G401.6 (cell line): Measurements from ENCODE around the gene TMEM43.

ENCODE experiments used
- FAIRE-seq: peaks from 2 replicates; lab custom pipeline; 2012; peaks lifted over from hg19 to GRCh38; lab: Jason Lieb, UNC

TMEM43 gene

GRCh38 chr3:14151471-14152083 is 26.7 kb downstream of the TMEM43 start:
- FAIRE-seq: no peak

DNA sequence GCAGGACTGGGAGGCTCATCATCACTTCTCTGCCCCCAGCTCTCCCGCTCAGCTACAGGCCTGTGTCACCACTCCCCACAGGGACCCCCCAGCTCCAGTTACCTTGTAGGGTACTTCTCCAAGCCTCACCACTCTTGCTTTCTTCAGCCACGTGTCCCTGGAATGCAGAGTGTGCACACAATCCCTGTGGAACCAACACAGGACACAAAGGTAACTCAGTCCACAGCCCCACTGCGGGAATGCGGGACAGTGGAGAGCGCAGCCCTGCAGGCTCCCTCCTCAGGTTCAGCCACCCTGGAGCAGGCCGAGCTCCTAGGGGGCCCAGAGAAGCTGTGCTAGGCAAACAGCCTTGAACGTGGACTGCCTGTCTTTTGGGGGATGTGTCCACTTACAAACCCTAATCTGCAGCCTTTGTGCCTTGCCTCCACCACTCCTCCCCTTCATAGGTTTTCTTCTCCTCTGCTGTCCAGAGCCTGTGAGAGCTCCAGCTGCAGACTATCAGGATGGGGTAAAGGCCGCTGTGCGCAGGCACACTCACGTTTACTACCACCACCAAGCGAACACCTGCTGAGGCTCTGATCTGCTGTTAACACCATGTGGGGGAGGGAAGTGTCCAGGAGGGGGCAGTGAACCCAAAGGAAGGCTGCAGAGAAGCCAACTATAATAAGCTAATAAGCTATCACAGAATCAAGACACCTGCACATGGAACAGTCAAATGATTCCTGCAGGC is 27.5 kb downstream of the TMEM43 start:
- no peak for FAIRE-seq

DNA sequence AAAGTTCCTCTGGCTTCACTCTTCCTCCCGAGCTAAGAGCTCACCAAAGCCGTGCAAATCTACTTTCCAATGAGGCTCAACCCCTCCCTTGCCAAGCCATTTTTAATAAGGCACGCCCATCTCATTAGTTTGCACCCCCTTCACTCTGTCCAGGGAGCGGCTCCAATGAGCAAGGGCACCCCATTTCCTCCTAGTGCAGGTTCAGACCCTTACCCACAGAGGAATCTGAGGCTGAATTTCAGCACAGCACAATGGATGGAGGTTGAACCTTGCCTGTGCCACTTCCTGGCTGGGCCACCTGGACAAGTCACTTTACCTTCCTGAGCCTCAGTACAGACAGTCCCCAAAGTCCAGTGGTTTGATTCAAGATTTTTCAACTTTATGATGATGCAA is 28.1 kb downstream of the TMEM43 start:
- no peak for FAIRE-seq

DNA sequence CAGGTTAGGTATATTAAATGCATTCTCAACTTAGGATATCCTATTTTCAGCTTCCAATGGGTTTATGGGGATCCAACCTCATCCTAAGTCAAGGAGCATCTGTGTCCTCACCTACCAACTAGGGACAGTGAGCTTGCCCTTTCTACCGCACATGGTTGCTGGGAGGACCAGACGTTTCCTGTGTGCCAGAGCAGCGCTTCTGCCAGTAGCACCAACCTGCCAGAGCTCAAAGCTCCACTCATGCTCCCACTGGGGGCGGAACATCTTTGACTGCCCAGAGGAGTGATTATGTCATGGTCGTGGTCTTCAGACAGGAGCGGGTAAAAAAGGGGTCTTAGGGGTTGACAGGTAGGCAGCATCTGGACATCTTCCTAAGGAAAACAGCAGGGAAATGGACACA is 28.8 kb downstream of the TMEM43 start:
- FAIRE-seq: no peak

DNA sequence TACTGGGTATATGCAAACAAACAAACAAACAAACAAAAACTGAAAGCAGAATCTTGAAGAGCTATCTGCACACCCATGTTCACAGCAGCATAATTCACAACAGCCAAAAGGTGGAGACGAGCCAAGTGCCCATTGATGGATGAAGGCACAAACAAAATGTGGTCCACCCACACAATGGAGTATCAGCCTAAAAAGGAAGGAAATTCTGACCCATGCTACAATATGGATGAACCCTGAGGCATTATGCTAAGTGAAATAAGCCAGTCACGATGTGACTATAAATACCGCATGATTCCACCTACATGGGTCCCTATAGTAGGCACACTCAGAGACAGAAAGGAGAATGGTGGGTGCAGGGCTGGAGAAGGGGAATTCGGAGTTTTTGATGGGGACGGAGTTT is 29.4 kb downstream of the TMEM43 start:
- no peak for FAIRE-seq

- FAIRE-seq: no peak
Observed at GRCh38 chr3:14154895-14155440, 30.1 kb downstream of the TMEM43 start.

DNA sequence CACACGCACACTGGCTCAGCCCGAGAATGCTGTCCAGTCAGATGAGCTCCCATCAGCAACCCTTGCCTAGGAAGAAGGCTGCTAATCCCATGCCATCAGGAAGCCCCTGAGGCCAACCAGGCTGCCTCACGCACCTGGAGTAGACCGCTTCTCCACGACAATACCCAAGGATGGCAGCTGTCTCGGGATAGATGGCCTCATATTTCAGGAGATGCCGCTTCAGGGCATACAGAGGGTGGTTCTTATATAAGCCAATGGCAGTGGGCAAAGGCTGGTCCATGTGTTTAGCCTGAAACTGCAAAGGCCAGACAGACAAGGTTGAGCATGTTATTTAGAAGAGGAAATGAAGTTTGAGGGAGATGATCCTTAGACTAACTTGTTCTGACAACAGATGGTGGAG is 31.3 kb downstream of the TMEM43 start:
- FAIRE-seq: no peak

- no peak for FAIRE-seq
Observed at GRCh38 chr3:14156843-14157561, 32.1 kb downstream of the TMEM43 start.

- no peak for FAIRE-seq
Observed at GRCh38 chr3:14157951-14158350, 33.1 kb downstream of the TMEM43 start.

DNA sequence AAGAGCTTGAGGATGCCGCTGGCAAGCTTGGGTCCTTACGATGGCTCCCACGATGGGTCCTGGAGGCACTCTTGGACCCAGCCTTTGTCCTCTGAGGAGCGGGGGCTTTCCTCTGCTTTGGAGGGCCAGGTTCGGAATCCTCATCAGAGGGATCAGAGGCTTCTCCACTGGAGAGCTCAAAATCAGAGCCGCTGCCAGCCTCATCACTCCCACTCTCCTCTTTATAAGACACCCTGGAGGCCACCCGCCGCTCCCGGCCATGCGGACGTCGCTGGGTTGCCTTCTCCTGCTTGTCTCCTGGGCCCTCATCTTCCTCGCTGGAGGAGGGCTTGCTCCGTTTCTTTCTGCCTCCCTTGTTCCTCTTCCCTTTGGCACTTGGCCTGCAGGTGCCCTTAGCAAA is 33.5 kb downstream of the TMEM43 start:
- FAIRE-seq: no peak

GRCh38 chr3:14159426-14159825 is 34.6 kb downstream of the TMEM43 start:
- no peak for FAIRE-seq

GRCh38 chr3:14161282-14161681 is 36.4 kb downstream of the TMEM43 start:
- no peak for FAIRE-seq

GRCh38 chr3:14162178-14162577 is 37.3 kb downstream of the TMEM43 start:
- FAIRE-seq: no peak

DNA sequence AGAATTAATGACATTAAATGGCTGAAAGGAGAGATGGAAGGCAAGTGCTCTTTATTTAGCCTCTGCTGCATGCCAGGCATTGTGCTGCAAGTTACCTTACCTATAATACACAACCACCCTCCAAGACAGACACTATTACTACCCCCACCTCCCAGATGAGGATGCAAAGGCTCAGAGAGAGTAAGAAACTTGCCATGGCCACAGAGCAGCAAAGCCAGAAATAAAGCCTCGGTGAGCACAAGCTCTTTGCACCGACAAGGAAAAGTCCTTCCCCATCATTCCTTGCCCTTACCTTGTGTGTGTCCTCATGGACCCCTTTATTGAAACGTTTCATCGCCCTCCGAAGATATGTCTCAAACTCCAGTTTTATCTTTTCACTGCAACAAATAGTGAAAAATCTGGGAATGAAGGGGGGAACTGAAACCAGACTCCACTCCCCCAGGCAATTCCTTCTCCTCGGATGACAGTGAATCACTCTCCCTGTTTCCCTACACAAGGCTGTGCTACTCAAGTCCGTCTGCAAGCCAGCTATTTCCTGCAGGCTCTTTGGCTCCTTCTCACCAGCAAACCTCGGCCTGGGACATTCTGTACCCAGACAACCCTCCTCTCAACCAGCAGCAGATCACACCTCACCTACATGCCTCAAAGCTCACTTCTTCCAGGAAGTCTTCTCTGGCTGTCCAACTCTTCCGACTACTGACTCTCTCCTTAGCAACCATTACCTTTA is 42.2 kb downstream of the TMEM43 start:
- FAIRE-seq: no peak

DNA sequence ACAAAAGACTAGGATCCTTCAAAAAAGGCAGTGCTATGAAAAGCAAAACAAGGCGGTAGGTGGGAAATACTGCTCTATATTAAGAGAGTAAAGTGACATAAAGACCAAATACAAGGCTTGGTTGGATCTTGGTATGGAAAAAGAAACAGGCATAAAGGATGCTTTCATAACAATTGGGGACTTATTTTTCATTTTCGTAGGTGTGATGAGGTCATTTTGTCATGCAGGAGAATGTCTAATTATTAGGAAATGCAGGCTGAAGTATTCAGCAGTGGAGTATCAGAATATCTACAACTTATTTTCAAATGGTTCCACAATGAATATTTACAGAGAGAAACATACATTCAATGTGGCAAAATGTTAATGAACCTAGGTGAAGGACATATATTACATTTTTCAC is 44.6 kb downstream of the TMEM43 start:
- no peak for FAIRE-seq

DNA sequence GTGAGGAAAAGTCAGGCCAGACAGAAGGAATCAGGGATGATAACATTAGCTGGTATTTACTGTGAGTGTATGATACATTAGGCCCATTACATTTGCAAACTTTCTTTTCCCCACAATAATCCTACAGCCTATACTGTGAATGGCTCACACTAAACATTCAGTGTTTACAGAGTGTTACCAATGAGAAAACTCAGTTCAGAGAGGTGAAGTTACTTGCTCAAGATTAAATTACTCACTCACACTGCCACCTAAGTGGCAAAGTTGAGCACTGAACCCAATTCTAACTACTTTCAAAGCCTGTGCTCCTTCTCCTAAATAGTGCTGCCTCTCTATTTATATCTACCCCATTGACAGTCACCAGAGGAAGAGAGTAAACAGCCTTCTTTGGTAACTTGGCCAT is 45.0 kb downstream of the TMEM43 start:
- FAIRE-seq: no peak

- no peak for FAIRE-seq
Observed at GRCh38 chr3:14170531-14171159, 45.8 kb downstream of the TMEM43 start.

GRCh38 chr3:14172496-14172895 is 47.6 kb downstream of the TMEM43 start:
- FAIRE-seq: no peak

- FAIRE-seq: no peak
Observed at GRCh38 chr3:14174483-14174882, 49.6 kb downstream of the TMEM43 start.

DNA sequence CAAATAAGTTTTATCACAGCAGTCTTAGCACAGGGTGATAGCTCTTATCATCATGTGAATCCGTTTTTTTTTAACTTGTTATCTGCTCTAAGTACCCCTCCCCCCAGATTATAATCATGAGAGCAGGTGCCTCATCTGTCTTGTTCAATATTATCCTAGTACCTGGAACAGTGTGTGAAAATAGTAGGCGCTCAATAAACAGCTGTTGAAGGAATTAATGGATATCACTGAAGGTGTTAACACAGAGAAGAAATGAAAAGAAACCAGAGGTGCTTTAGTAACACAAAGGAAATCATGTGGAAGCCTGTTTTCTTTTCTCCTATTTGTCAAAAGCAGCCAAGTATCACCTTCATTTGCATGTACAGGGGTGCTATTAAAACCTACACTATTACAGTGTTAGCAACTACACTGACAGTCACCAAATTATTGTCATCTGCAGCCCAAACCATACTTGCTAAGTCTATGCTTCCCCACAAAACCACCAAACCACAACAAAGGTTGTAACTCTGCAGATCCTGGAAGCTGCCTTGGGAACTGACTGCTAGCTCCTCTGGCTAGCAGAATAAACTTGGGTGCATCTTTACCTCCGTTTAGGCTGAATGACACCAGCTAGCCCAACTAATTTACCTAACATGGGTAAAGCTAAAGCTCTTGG is 50.7 kb downstream of the TMEM43 start:
- FAIRE-seq: no peak

DNA sequence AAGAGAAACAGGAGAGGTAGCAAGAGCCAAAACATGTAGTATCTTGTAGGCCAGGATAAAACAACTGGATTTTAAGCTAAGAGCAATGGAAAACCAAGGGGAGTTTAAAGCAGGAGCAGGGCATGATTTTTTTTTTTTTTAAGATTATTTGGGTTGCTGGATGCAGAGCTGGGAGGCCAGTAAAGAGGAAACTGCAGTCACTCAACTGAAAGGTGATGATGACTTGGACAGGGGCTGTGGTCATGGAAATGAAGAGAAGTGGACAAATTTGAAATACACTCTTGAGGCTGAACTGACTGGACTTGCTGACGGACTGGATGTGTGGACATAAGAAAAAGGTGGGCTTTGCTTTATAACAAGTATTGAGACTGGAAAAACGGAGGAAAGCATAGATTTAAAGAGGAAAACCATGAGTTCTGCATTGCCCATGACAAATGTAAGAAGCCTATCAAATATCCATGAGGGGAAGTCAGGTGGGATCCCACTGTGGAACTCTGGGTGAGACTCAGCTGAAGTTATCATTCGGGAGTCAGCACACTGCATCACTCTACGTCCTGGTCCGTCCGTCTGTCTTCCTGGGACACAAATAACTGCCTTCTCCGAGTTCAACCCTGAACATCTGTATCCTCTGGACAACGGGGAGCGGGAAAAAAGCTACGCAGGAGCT is 52.9 kb downstream of the TMEM43 start:
- FAIRE-seq: no peak
